Measurements from ENCODE around the gene ZNF106. TPM values are rescaled to one million over a fixed set of nuclear protein-coding genes. Genes with fewer than 3 reads are reported as not detected.

ZNF106 gene
- total and polyA plus RNA-seq, 2 of the 4 experiments (the other 2 are of a cell fraction): 19.2 to 87.5 TPM

DNA sequence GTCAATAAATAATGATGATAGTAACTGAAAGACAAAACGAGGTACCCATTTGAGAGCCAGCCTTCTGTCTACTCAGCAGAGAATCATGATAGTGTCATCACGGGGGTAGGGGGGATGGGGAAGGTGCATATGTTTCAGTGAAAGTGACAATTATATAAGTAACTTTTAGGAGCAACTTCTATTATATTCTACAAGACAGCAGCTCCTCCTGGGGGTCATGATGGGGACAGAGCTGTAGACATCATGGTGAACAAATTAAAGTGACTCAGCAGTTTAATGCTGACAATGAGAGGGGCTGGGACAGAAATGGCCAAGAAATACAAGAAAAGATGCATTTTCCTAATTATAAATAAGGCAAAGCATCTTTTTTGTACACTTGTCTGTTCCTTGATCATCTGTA lies 119.8 kb downstream of the ZNF106 start:
- in situ Hi-C loops (cut with MboI; ENCODE audit: low sequenced_read_pairs) (no loop called here), dilution Hi-C loops (cut with HindIII; ENCODE audit: low sequenced_read_pairs, unreplicated experiment) (no loop called here), intact Hi-C loops (cut with micrococcal nuclease) (no loop called here)
- no peak overlapping the region for H3K4me2 ChIP-seq (ENCODE audit: low read depth, low read length)
- H2AK5ac ChIP-seq (ENCODE audit: low read depth, low read length): no peak overlapping the region
- POLR2A ChIA-PET (ENCODE audit: unreplicated experiment): no interaction called here
- H3K56ac ChIP-seq (ENCODE audit: extremely low read depth, insufficient read depth, low read length): no peak overlapping the region
- no peak overlapping the region for H2AFZ ChIP-seq (replicated peaks; ENCODE audit: low read length, poor library complexity)
- no peak overlapping the region for H4K91ac ChIP-seq (ENCODE audit: insufficient read depth, low read depth, low read length)
- no peaks in the 10 kb centered on the region for H3K79me1 ChIP-seq (ENCODE audit: low read depth in 1 of 2, low read length in 2 of 2)
- TF ChIP-seq, protein P1, sequence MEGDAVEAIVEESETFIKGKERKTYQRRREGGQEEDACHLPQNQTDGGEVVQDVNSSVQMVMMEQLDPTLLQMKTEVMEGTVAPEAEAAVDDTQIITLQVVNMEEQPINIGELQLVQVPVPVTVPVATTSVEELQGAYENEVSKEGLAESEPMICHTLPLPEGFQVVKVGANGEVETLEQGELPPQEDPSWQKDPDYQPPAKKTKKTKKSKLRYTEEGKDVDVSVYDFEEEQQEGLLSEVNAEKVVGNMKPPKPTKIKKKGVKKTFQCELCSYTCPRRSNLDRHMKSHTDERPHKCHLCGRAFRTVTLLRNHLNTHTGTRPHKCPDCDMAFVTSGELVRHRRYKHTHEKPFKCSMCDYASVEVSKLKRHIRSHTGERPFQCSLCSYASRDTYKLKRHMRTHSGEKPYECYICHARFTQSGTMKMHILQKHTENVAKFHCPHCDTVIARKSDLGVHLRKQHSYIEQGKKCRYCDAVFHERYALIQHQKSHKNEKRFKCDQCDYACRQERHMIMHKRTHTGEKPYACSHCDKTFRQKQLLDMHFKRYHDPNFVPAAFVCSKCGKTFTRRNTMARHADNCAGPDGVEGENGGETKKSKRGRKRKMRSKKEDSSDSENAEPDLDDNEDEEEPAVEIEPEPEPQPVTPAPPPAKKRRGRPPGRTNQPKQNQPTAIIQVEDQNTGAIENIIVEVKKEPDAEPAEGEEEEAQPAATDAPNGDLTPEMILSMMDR (conservative IDR thresholded peaks at IDR 0.05; ENCODE audit: low read depth, low read length): peak; percentile 36; the same call in 1 of the 2 replicates
- TF ChIP-seq SMC3 (IDR thresholded peaks at IDR 0.05; ENCODE audit: low read depth, low read length) (peak; percentile 32; the same call in 1 of the 2 replicates), RFX5 (IDR thresholded peaks at IDR 0.05; ENCODE audit: low read depth, low read length) (no peak), FOS (IDR thresholded peaks at IDR 0.05; ENCODE audit: low read depth, low read length) (no peak), BHLHE40 (IDR thresholded peaks at IDR 0.05; ENCODE audit: low read depth, low read length) (no peak), MXI1 (IDR thresholded peaks at IDR 0.05; ENCODE audit: borderline replicate concordance, low read depth, low read length) (no peak), RCOR1 (IDR thresholded peaks at IDR 0.05; ENCODE audit: insufficient replicate concordance, low read length) (no peak), NFE2L2 (IDR thresholded peaks at IDR 0.05; ENCODE audit: low read depth, low read length) (peak; percentile 97), MAZ (IDR thresholded peaks at IDR 0.05; ENCODE audit: borderline replicate concordance, low read depth, low read length) (no peak), CEBPB (IDR thresholded peaks at IDR 0.05; ENCODE audit: low read depth, low read length) (no peak), CHD1 (IDR thresholded peaks at IDR 0.05; ENCODE audit: low read depth, low read length) (no peak), MAFK (IDR thresholded peaks at IDR 0.05; ENCODE audit: low read depth, low read length) (peak; percentile 80), ELK1 (IDR thresholded peaks at IDR 0.05; ENCODE audit: borderline replicate concordance, low read depth, low read length) (no peak), POLR2A (IDR thresholded peaks at IDR 0.05; ENCODE audit: low read depth, low read length) (no peak), RAD21 (IDR thresholded peaks at IDR 0.05; ENCODE audit: low read length) (peak; percentile 33; the same call in 1 of the 2 replicates)
- TF ChIP-seq, protein P2, sequence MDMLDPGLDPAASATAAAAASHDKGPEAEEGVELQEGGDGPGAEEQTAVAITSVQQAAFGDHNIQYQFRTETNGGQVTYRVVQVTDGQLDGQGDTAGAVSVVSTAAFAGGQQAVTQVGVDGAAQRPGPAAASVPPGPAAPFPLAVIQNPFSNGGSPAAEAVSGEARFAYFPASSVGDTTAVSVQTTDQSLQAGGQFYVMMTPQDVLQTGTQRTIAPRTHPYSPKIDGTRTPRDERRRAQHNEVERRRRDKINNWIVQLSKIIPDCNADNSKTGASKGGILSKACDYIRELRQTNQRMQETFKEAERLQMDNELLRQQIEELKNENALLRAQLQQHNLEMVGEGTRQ (IDR thresholded peaks at IDR 0.05; ENCODE audit: low read depth, low read length): no peak
- H4K8ac ChIP-seq (ENCODE audit: low read depth in 2 of 2, low read length in 2 of 2): no peak overlapping the region
- no peaks in the 10 kb centered on the region; the same call in 1 of the 2 replicates for H3K9me1 ChIP-seq (ENCODE audit: insufficient read depth, low read length)
- peaks cover 2% of the 10 kb centered on the region; the same call in 1 of the 2 replicates for H3K4me1 ChIP-seq (ENCODE audit: control insufficient read depth, insufficient read depth, low read length)
- no peak overlapping the region for H2BK120ac ChIP-seq (ENCODE audit: low read depth, low read length)
- H3K4ac ChIP-seq (ENCODE audit: low read depth, low read length): no peak overlapping the region
- H3K9ac ChIP-seq (ENCODE audit: low read depth, low read length): no peak overlapping the region
- CTCF ChIA-PET: no interaction called here
- H4K5ac ChIP-seq (ENCODE audit: low read depth, low read length): no peak overlapping the region
- H2AK9ac ChIP-seq (replicated peaks; ENCODE audit: low read depth, low read length, poor library complexity): no peak overlapping the region
- no peak overlapping the region for H2BK15ac ChIP-seq (ENCODE audit: low read depth, low read length)
- no peaks in the 10 kb centered on the region for H4K20me1 ChIP-seq (ENCODE audit: insufficient read depth, low read length)
- no peaks in the 10 kb centered on the region for H3K36me3 ChIP-seq (ENCODE audit: control insufficient read depth, insufficient read depth, low read length)
- no peak overlapping the region for H3K23ac ChIP-seq (ENCODE audit: low read depth, low read length)
- no peak overlapping the region for H3K14ac ChIP-seq (replicated peaks; ENCODE audit: low read depth, low read length)
- no peak overlapping the region for H3K4me3 ChIP-seq (ENCODE audit: insufficient read depth, low read depth, low read length)
- peak; percentile 37 for DNase-seq
- WGBS, 2 experiments (ENCODE audit: extremely low coverage in 2 of 2, insufficient read length in 1 of 2): no CpG with 5 or more reads among the region's 2 CpGs
- no peaks in the 10 kb centered on the region for H3K27me3 ChIP-seq (ENCODE audit: control insufficient read depth, insufficient read depth, low read length)
- peak; percentile 38; the same call in 1 of the 2 replicates for ATAC-seq (ENCODE audit: low read depth)
- H3K27ac ChIP-seq (ENCODE audit: insufficient read depth, low read length): no peak overlapping the region
- H3K18ac ChIP-seq (ENCODE audit: low read depth, low read length): no peak overlapping the region
- no peak overlapping the region for H2BK20ac ChIP-seq (ENCODE audit: low read depth, low read length)
- no TSS peak for BruUV-seq (replicated peaks)
- H2BK5ac ChIP-seq (ENCODE audit: low read depth, low read length, poor library complexity, severe bottlenecking): no peak overlapping the region
- no peaks in the 10 kb centered on the region for H3K9me3 ChIP-seq (ENCODE audit: control insufficient read depth, insufficient read depth, low read length)
